Activated T-cell treated with anti-CD3 and anti-CD28 coated beads, Interleukin-2, amount 50 U/mL, for 24 hours (primary cell): ENCODE data around the gene PAIP2.
"Not testable (repeated sequence)": the region's sequence is repeated elsewhere in the genome, so short reads cannot be mapped to it uniquely, and the experiment has no call there.

ENCODE experiments used
- DNase-seq: peaks from one replicate; pipeline ENCODE4 v3.0.0-alpha.2; 2020
- H3K27ac Mint-ChIP-seq: 2 replicates; pipeline ENCODE4 v1.8.0; 2020; ENCODE audit warnings: mild to moderate bottlenecking, mixed read lengths
- H3K27me3 Mint-ChIP-seq: 2 replicates; pipeline ENCODE4 v1.8.0; 2020; ENCODE audit warnings: mixed read lengths
- H3K36me3 Mint-ChIP-seq: 2 replicates; pipeline ENCODE4 v1.8.0; 2020; ENCODE audit warnings: low read depth, mixed read lengths
- H3K4me1 Mint-ChIP-seq: 2 replicates; pipeline ENCODE4 v1.8.0; 2020; ENCODE audit warnings: low read depth, mixed read lengths
- H3K4me3 Mint-ChIP-seq: 2 replicates; pipeline ENCODE4 v1.8.0; 2020; ENCODE audit warnings: mild to moderate bottlenecking, moderate library complexity, mixed read lengths
- H3K9me3 Mint-ChIP-seq: 2 replicates; pipeline ENCODE4 v1.8.0; 2020; ENCODE audit warnings: mixed read lengths

PAIP2 gene

DNA sequence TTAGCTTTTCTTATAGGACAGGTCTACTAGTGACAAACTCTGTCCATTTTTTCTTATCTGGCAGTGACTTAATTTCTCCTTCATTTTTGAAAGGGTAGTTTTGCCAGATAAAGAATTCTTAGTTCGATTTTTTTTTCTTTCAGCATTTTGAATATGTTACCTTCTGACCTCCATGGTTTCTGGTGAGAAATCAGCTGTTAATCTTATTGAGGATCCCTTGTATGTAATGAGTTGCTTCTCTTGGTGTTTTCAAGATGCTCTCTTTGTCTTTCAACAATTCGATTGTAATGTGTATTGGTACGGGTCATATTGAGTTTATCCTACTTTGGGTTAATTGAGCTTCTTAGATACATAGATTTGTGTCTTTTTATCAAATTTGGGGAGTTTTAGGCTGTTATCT, 12.5 kb downstream of the PAIP2 start:
- Mint-ChIP-seq H3K27me3 (no peaks in the 10 kb centered on the region), H3K27ac (no peak overlapping the region), H3K4me1 (peaks cover 45% of the 10 kb centered on the region), H3K9me3 (no peaks in the 10 kb centered on the region), H3K4me3 (no peak overlapping the region), H3K36me3 (peaks cover 39% of the 10 kb centered on the region)
- no peak for DNase-seq

- Mint-ChIP-seq H3K36me3 (peaks cover 44% of the 10 kb centered on the region), H3K4me1 (peaks cover 39% of the 10 kb centered on the region)
Measured at GRCh38 chr5:139355900-139356299, 14.2 kb downstream of the PAIP2 start.

GRCh38 chr5:139358064-139358463, 16.4 kb downstream of the PAIP2 start:
- Mint-ChIP-seq H3K4me3 (no peak overlapping the region), H3K27ac (no peak overlapping the region), H3K27me3 (no peaks in the 10 kb centered on the region), H3K4me1 (peaks cover 31% of the 10 kb centered on the region), H3K9me3 (no peaks in the 10 kb centered on the region), H3K36me3 (peaks cover 33% of the 10 kb centered on the region)
- DNase-seq = no peak

More at GRCh38 chr5:139355900-139356299, 14.2 kb downstream of the PAIP2 start:
- H3K4me3 Mint-ChIP-seq, H3K9me3 Mint-ChIP-seq, DNase-seq, H3K27ac Mint-ChIP-seq, H3K27me3 Mint-ChIP-seq: not testable (repeated sequence)

DNA sequence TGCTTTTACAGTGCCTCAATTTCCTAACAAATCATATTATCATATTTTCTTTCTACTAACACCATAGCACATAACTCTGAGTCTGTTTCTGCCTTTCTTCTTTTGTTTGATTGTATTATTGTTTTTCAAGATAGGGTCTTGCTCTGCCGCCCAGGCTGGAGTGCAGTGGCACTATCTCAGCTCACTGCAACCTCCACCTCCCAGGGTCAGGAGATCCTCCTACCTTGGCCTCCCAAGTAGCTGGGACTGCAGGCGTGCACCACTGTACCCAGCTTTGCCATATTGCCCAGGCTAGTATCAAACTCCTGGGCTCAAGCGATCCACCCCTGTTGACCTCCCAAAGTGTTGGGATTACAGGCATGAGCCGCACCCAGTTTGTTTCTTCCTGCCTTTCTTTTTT, 18.7 kb downstream of the PAIP2 start:
- H3K27me3 Mint-ChIP-seq = no peaks in the 10 kb centered on the region
- no peak for DNase-seq
- peaks cover 41% of the 10 kb centered on the region for H3K36me3 Mint-ChIP-seq
- no peak overlapping the region for H3K27ac Mint-ChIP-seq
- H3K9me3 Mint-ChIP-seq = no peaks in the 10 kb centered on the region
- H3K4me3 Mint-ChIP-seq = no peak overlapping the region
- H3K4me1 Mint-ChIP-seq = peaks cover 31% of the 10 kb centered on the region

GRCh38 chr5:139361835-139362429, 20.3 kb downstream of the PAIP2 start:
- Mint-ChIP-seq H3K36me3 (peaks cover 56% of the 10 kb centered on the region), H3K4me3 (no peak overlapping the region), H3K9me3 (no peaks in the 10 kb centered on the region), H3K27ac (peak overlapping the region; percentile 67), H3K4me1 (peaks cover 26% of the 10 kb centered on the region), H3K27me3 (no peaks in the 10 kb centered on the region)
- DNase-seq = no peak

DNA sequence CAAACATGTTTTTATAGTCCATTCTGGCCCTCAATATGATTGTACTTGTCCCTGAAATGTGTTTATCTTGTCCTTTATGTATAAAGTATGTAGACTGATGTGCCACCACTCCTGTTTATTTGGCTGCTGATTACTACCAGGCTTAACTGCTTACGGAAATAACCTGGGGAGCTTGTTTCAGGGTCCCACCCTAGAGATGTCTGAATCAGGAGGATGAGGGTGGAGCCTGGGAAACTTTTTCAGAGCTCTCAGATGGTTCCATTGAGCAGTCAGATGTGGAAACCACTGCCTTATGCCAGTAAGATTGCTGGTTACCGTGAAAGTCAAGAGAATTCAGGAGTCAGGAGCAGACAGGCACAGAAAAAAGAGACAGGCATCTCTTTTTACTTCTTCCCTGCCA, 22.3 kb downstream of the PAIP2 start:
- peak overlapping the region; percentile 53 for H3K27ac Mint-ChIP-seq
- H3K36me3 Mint-ChIP-seq = peaks cover 57% of the 10 kb centered on the region
- no peak overlapping the region for H3K4me3 Mint-ChIP-seq
- peaks cover 15% of the 10 kb centered on the region for H3K4me1 Mint-ChIP-seq
- no peak for DNase-seq
- H3K9me3 Mint-ChIP-seq = no peaks in the 10 kb centered on the region
- H3K27me3 Mint-ChIP-seq = no peaks in the 10 kb centered on the region

- Mint-ChIP-seq H3K27ac (peak overlapping the region; percentile 53), H3K9me3 (no peaks in the 10 kb centered on the region), H3K27me3 (no peaks in the 10 kb centered on the region), H3K4me3 (no peak overlapping the region), H3K4me1 (peaks cover 15% of the 10 kb centered on the region), H3K36me3 (peaks cover 61% of the 10 kb centered on the region)
- no peak for DNase-seq
Measured at GRCh38 chr5:139364466-139364865, 22.8 kb downstream of the PAIP2 start.

DNA sequence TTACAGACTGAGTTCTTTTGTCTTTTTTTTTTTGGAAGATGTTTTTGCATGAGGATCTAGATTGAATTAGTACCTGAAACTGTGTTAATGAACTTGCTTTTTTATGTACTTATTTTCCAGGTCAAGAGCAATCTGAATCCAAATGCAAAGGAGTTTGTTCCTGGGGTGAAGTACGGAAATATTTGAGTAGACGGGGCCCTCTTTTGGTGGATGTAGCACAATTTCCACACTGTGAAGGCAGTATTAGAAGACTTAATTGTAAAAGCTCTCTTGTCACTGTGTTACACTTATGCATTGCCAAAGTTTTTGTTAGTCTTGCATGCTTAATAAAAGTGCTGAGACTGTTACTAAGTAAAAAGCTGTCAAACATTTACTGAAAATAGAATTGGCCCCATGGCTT, 27.0 kb downstream of the PAIP2 start:
- Mint-ChIP-seq H3K27ac (no peak overlapping the region), H3K4me3 (no peak overlapping the region), H3K27me3 (no peaks in the 10 kb centered on the region), H3K9me3 (no peaks in the 10 kb centered on the region), H3K36me3 (peaks cover 72% of the 10 kb centered on the region), H3K4me1 (peaks cover 19% of the 10 kb centered on the region)
- DNase-seq = no peak

GRCh38 chr5:139369181-139369580, 27.5 kb downstream of the PAIP2 start:
- Mint-ChIP-seq H3K4me3 (no peak overlapping the region), H3K9me3 (no peaks in the 10 kb centered on the region), H3K27ac (peak overlapping the region; percentile 14), H3K4me1 (peaks cover 14% of the 10 kb centered on the region), H3K27me3 (no peaks in the 10 kb centered on the region), H3K36me3 (peaks cover 69% of the 10 kb centered on the region)
- DNase-seq = no peak

DNA sequence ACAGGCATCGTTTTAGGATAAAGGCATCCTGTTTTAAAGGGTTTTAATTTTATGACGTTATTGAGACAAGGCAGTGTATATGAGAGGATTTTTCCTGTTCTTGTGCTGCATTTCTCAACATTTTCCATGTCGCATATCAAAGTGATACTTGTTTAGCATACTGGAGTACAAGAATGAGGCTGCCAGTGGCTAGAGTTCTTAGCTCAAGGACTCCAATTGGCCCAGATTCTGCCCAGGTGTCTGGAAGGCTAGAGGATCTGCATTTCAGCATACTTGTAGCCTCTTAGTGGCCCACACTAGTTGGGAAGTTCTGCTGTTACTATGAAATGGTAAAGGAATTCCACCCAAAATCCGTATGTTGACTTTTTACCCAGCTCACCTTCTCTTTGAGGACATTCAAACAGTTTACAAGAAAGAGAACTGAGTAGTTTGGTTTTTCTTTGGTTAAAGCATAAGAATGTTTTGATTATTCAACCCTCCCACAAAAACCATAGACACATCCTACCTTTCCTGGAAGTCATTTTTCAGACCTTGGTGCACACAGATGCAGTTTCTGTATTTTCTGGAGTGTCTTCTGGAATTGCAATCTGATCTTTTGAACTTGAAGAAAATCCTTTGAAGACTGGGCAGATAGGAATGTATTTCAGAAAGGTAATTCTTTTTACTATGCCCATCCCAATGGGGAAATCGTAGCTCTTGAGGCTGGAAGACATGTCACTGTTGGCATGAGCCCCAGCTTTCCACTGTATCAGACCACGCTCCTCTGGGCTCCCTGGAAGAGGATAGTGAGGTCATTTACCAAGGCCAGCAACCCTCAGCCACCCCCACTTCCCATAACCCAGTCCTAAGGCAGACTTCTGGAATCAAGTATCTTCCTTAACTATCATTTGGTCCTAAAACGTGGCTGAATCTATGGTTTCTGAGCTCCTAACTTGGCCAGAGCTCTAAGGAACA, 30.1 kb downstream of the PAIP2 start:
- H3K36me3 Mint-ChIP-seq = peaks cover 49% of the 10 kb centered on the region
- no peaks in the 10 kb centered on the region for H3K9me3 Mint-ChIP-seq
- no peak for DNase-seq
- peak overlapping the region; percentile 31 for H3K27ac Mint-ChIP-seq
- no peak overlapping the region for H3K4me3 Mint-ChIP-seq
- H3K4me1 Mint-ChIP-seq = peaks cover 12% of the 10 kb centered on the region
- no peaks in the 10 kb centered on the region for H3K27me3 Mint-ChIP-seq

DNA sequence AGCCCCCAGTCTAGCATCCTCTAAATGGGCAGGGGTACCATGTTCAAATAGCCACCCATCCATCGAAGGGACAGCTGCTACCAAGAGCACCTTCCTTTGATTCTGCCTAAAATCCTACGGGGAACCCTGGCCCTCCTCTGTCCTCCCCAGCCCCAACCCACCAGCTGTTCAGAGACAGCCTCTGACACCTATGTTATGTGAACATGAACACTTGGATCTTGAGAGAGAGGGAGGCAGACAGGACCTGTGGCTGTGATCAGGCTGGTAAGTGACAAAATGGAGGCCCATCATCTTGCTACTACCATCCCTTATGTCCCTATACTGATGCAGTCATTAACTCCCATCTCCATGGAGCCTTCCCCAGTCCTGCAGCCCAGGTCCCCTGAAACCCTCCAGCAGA, 33.3 kb downstream of the PAIP2 start:
- peak; percentile 12 for DNase-seq
- no peaks in the 10 kb centered on the region for H3K27me3 Mint-ChIP-seq
- peaks cover 12% of the 10 kb centered on the region for H3K4me1 Mint-ChIP-seq
- H3K4me3 Mint-ChIP-seq = no peak overlapping the region
- no peak overlapping the region for H3K27ac Mint-ChIP-seq
- no peaks in the 10 kb centered on the region for H3K9me3 Mint-ChIP-seq
- peaks cover 24% of the 10 kb centered on the region for H3K36me3 Mint-ChIP-seq

DNA sequence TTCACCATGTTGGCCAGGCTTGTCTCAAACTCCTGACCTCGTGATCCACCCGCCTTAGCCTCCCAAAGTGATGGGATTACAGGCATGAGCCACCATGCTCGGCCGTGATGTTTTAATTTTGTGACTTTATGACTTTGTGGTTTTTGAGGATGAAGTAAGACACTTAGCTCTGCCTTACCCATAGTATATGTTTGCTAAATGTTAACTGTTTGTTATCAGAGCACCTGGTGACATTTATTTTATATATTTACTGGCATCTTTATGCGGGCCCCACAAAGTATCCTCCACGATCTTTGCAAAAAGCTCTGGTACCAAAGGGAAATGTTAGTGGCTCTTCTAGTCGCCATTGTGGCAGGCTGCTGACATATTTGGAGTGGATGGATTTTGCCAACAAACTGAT, 34.7 kb downstream of the PAIP2 start:
- H3K36me3 Mint-ChIP-seq = peaks cover 18% of the 10 kb centered on the region
- H3K4me3 Mint-ChIP-seq = no peak overlapping the region
- H3K27me3 Mint-ChIP-seq = no peaks in the 10 kb centered on the region
- H3K9me3 Mint-ChIP-seq = no peaks in the 10 kb centered on the region
- no peak overlapping the region for H3K27ac Mint-ChIP-seq
- DNase-seq = no peak
- H3K4me1 Mint-ChIP-seq = peaks cover 9% of the 10 kb centered on the region

DNA sequence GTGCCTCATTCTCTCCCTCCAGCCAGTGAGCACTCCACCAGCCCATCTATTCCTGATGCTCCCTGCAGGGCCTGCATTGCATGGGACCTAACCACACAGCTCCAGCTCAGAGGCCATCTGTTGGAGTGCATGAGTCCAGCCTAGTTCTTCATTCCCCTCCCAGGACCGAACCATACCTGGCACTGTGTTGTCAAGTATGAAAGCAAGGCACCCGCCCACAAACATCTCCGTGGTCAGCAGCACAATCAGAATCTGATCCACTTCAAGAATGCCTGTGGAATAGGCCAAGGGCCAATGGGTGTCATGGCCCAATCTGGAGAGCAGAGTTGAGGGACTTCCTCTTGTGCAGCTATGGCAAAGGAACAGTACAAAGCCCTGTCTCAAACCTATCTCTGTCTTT, 35.6 kb downstream of the PAIP2 start:
- no peak overlapping the region for H3K4me3 Mint-ChIP-seq
- no peaks in the 10 kb centered on the region for H3K9me3 Mint-ChIP-seq
- H3K27me3 Mint-ChIP-seq = no peaks in the 10 kb centered on the region
- peak; percentile 16 for DNase-seq
- H3K27ac Mint-ChIP-seq = no peak overlapping the region
- peaks cover under 1% of the 10 kb centered on the region for H3K4me1 Mint-ChIP-seq
- peaks cover 13% of the 10 kb centered on the region for H3K36me3 Mint-ChIP-seq

GRCh38 chr5:139378101-139378825, 36.6 kb downstream of the PAIP2 start:
- Mint-ChIP-seq H3K4me3 (no peak overlapping the region), H3K36me3 (peaks cover 8% of the 10 kb centered on the region), H3K4me1 (no peaks in the 10 kb centered on the region), H3K27me3 (no peaks in the 10 kb centered on the region), H3K9me3 (no peaks in the 10 kb centered on the region), H3K27ac (no peak overlapping the region)
- peak; percentile 22 for DNase-seq
